Stimulated activated CD4-positive, alpha-beta T cell treated with anti-CD3 and anti-CD28 coated beads, Interleukin-12 subunit alpha, Interleukin-12 subunit beta, amount 100 ng/mL, for 48 hours (primary cell): ENCODE measurements around the gene CYB5B.
"Not testable (repeated sequence)": the region's sequence is repeated elsewhere in the genome, so short reads cannot be mapped to it uniquely, and the experiment has no call there.

Source experiments
- DNase-seq, 3 donors: peaks; one replicate each; pipeline ENCODE4 v3.0.0-alpha.2; 2020; ENCODE audit warnings: low read depth in 2 of 3, low spot score in 1 of 3

CYB5B gene

GRCh38 chr16:69408475-69408874 is 15.9 kb upstream of the CYB5B start:
- DNase-seq, result no peak

- DNase-seq, result no peak
Measured at GRCh38 chr16:69410219-69410990, 14.0 kb upstream of the CYB5B start.

DNA sequence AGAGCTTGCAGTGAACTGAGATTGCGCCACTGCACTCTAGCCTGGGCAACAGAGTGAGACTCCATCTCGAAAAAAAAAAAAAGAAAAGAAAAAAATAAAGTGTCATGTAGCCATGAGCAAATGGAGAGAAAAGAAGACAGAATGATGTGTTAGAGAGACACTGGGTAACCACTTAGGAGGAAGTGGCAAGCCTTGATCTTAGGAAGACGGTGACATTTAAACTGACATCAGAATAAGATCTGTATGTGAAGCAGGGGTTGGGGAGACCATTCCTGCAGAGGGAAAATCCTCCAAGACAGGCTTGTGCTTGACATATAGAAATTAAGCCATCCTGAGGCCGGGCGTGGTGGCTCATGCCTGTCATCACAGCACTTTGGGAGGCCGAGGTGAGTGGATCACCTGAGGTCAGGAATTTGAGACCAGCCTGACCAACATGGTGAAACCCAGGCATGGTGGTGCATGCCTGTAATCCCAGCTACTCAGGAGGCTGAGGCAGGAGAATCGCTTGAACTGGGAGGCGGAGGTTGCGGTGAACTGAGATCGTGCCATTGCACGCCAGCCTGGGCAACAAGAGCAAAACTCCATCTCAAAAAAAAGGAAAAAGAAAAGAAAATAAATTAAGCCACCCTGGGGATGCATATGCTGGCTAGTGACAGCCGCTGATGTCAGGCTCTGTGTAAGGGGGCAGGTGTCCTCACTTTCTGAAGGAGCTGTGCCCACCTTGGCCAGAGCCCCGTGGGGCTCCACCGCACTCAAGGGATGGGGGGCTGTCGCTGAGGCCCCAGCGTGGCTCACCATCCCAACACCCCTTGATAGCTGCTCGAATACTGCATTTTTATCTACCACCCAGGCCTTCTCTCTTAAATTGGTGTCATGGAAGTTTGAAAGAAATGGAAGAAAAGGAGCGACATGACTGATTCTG is 13.1 kb upstream of the CYB5B start:
- no peak for DNase-seq

DNA sequence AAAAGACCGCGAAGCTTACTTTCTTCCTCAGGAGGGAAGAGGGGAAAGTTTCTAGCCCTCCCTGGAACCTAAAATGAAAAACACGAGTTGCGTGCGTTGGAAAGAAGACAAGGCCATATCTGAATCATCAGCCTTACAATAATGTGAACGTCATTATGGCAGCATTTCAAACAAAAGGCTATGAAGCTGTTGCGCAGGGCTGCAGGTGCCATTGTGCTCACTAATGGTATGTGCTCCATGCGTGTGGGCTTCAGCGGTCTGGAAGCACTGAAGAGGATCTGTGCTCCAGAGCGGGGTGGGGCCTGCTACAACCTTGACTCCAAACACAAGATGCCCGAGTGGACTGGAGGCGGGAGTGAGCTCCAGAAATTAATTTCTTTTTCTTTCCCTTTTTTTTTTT is 12.1 kb upstream of the CYB5B start:
- no peak for DNase-seq

GRCh38 chr16:69413045-69413664 is 11.3 kb upstream of the CYB5B start:
- DNase-seq, result no peak

DNA sequence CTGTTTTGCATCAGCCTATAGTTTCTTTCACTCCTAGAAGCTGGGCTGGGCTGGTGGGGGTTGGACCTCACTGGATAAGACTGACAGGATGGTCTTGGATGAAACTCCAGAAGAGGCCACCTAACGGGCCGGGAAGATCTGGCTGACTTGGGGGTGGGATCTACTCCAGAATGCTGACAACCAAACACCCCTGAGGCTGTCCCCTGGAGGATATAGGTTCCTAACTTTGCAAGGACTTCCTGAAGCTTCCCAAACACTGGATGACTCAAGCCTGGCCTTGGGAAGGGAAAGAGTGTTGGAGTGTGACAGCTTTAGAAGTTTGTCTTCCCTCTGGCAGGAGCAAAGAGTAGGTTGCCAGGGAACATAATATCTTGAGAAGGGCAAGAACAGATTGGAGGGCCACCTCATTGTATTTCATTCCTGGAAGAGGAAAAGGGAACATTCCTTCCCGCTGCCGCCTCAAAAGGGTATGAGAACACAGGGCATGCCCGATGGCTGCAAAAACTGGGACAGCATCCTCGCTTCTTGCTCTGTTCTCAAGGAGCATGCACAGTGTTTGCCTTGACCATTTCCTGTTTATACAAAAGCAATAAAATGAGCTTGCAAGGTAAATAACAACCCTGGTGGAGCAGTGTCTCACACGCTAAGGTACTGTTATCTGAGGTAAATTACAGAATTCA is 6.8 kb upstream of the CYB5B start:
- DNase-seq, result no peak

GRCh38 chr16:69419956-69420355 is 4.5 kb upstream of the CYB5B start:
- no peak for DNase-seq

DNA sequence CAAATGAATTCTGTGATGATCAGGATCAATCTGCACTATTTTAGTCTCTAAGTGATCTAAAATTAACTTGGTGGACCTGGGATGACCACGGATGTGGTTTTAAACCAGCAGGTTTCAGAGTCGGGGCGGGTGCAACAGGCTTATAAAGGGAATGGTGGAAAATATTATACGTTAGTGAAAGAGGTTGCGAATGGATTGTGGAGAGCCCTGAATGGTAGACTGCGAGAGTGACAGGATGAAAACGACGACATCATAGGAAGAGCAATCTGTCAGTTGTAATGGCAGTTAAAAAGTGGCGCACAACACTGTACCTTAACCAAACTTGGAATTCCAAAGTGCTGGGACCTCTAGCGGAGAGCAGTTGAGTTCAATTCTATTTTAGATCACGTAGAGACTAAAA is 1.2 kb upstream of the CYB5B start:
- DNase-seq, result no peak

DNA sequence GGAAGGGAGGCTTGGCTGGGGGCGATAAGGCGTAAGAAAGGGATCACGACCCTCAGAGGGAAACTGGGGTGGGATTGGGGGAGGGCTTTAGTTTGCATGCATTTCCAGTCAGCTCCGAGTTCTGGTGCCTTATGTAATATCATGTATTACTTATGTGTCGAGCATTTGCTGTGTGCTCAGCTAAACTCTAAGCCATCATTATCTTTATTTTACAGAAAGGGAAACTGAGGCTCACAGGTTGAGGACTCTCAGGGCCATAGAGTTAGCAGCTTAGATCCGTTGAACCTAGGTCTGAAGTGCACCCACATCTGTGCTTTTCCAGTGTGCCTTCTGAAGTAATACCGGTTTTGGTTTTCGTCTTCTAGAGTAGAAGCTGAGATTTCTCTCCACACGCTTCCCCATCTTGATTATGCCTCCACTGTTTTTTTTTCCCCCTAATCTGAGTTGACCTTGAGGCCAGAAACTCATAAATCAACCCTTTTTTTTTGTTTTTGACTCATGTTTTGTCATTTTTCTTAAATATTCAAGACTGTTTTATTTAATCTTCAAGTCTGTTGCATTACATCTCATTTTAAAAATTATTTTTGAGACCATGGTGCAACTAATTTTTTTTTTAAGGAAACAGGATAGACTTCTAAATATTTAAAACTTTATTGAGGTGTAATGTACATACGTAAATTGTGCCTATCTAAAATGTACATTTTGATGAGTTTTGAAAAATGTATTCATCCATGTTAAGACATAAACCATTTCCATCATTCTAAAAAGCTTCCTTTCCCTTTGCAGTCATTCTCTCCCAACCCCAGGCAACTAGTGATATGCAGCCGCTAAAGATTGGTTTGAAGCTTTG is 741 bp downstream of the CYB5B start:
- no peak for DNase-seq

DNA sequence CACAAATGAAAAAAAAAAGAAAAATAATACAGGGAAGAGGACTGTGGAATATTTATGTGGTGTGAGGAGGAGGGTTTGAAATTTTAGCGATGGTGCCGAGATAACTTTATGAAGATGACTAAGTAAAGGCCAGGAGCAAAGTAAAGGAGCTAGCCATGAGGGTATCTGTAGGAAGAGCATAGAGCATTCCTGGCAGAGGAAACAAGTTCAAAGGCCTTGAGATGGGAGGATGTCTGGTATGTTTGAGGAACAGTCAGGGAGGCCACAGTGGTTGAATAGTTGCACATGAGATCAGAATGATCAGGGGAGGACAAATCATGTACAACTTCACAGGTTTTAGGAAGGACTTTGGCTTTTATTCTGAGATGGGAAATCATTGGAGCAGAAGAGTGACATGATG is 4.2 kb downstream of the CYB5B start:
- no peak for DNase-seq

DNA sequence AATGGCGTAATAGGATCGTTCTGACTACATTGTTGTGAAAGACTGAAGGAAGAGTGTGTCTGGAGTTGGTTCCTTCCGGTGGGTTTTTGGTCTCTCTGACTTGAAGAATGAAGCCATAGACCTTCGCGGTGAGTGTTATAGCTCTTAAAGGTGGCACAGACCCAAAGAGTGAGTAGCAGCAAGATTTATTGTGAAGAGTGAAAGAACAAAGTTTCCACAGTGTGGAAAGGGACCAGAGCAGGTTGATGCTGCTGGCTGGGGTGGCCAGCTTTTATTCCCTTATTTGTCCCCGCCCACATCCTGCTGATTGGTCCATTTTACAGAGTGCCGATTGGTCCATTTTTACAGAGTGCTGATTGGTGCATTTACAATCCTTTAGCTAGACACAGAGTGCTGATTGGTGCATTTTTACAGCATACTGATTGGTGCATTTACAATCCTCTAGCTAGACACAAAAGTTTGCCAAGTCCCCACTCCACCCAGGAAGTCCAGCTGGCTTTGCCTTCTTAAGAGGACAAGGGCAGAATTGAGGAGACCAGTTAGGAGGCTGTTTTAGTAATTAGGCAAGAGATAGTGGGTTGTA is 4.7 kb downstream of the CYB5B start:
- not testable (repeated sequence) for DNase-seq

DNA sequence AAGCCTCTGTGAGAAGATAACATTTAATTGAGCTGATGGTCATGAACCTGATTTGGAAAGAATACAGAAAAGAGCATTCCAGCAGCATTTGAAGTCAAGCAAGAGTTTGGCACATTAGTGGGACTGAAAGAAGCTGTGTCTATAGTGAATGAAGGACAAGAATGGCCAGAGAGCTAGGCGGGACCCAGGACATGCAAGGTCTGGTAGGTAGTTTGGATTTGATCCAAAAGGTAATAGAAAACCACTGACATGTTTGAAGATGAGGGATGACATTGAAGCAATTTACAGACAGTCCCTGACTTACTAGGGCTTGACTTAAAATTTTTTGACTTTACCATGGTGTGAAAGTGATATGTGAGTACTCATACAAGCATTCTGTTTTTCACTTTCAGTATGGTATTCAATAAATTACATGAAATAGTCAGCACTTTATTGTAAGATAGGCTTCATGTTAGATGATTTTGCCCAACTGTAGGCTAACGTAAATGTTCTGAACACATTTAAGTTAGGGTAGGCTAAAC is 7.6 kb downstream of the CYB5B start:
- DNase-seq, result no peak

- DNase-seq, result no peak
Measured at GRCh38 chr16:69434066-69434465, 9.6 kb downstream of the CYB5B start.

- DNase-seq, result no peak
Measured at GRCh38 chr16:69435977-69436820, 11.8 kb downstream of the CYB5B start.

DNA sequence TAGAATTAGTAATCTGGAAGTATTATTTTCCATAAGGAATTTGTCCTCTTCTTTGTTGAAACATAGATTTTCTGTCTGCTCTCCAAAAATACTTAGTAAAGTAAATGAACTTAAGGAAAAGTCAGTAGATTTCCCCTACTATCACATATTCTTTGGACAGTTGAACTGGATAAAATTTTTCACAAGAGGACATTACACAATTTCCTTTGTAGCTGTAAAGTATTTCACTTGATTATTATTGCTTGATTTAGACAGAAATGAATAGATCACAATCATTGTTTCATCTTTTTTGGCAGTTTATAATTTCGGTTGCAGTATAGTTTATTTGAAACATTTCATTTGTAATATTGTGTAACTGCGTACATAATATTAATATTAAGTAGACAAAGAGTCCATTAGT is 12.5 kb downstream of the CYB5B start:
- DNase-seq, result no peak

- no peak for DNase-seq
Measured at GRCh38 chr16:69438465-69438864, 14.0 kb downstream of the CYB5B start.

DNA sequence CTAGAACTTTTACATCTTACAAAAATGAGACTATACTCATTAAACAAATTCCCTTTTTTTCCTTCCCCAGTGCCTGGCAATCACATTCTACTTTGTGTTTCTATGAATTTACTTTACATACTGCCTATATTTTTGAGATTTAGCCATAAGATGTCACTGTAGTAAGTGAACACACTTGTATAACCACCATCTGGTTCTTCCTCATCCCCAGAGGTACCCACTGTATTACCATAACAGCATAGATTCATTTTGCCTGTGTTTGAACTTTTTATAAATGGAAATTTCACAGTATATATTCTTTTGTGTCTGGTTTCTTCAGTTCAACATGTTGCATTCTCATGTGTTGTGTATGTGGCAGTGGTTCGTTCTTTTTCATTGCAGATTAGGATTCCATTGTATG is 15.8 kb downstream of the CYB5B start:
- DNase-seq, result no peak

DNA sequence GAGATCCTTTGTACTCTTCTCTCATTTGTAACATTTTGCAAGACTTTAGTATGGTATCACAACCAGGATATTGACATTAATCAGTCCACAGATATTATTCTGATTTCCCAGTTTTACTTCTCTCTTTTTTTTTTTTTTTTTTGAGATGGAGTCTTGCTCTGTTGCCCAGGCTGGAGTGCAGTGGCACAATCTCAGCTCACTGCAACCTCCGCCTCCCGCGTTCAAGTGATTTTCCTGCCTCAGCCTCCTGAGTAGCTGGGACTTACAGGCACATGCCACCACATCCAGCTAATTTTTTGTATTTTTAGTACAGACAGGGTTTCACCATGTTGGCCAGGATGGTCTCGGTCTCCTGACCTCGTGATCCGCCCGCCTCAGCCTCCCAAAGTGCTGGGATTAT is 16.6 kb downstream of the CYB5B start:
- DNase-seq, result not testable (repeated sequence)
